ENCODE measurements around the gene EVC2.
"Not testable (repeated sequence)": the region's sequence is repeated elsewhere in the genome, so short reads cannot be mapped to it uniquely, and the experiment has no call there.

Gene EVC2

GRCh38 chr4:5616331-5616950 lies 91.9 kb downstream of the EVC2 start:
- no peak for DNase-seq

- no peak for DNase-seq
Measured at GRCh38 chr4:5615496-5616075, 92.8 kb downstream of the EVC2 start.

GRCh38 chr4:5611750-5612149 lies 96.6 kb downstream of the EVC2 start:
- DNase-seq: no peak

GRCh38 chr4:5609306-5610007 lies 98.9 kb downstream of the EVC2 start:
- peak; percentile 17 for DNase-seq

- DNase-seq: not testable (repeated sequence)
Measured at GRCh38 chr4:5593828-5594227, 114.5 kb downstream of the EVC2 start.

- DNase-seq: no peak
Measured at GRCh38 chr4:5592272-5592671, 116.1 kb downstream of the EVC2 start.

- DNase-seq: no peak
Measured at GRCh38 chr4:5589495-5589894, 118.9 kb downstream of the EVC2 start.

GRCh38 chr4:5588046-5588445 lies 120.3 kb downstream of the EVC2 start:
- DNase-seq: no peak

- no peak for DNase-seq
Measured at GRCh38 chr4:5575941-5576340, 132.4 kb downstream of the EVC2 start.

- DNase-seq: no peak
Measured at GRCh38 chr4:5574386-5574785, 134.0 kb downstream of the EVC2 start.

- no peak for DNase-seq
Measured at GRCh38 chr4:5573965-5574364, 134.4 kb downstream of the EVC2 start.

- DNase-seq: no peak
Measured at GRCh38 chr4:5572751-5573150, 135.6 kb downstream of the EVC2 start.

- DNase-seq: no peak
Measured at GRCh38 chr4:5572114-5572513, 136.2 kb downstream of the EVC2 start.

GRCh38 chr4:5571646-5572045 lies 136.7 kb downstream of the EVC2 start:
- DNase-seq: no peak

GRCh38 chr4:5569451-5569850 lies 138.9 kb downstream of the EVC2 start:
- DNase-seq: no peak

GRCh38 chr4:5568931-5569330 lies 139.4 kb downstream of the EVC2 start:
- DNase-seq: peak; percentile 51

- DNase-seq: no peak
Measured at GRCh38 chr4:5568336-5568735, 140.0 kb downstream of the EVC2 start.

- no peak for DNase-seq
Measured at GRCh38 chr4:5566991-5567390, 141.4 kb downstream of the EVC2 start.

GRCh38 chr4:5566526-5566925 lies 141.8 kb downstream of the EVC2 start:
- no peak for DNase-seq

- no peak for DNase-seq
Measured at GRCh38 chr4:5563856-5564255, 144.5 kb downstream of the EVC2 start.

- DNase-seq: no peak
Measured at GRCh38 chr4:5562476-5562875, 145.9 kb downstream of the EVC2 start.

GRCh38 chr4:5561286-5561685 lies 147.1 kb downstream of the EVC2 start:
- DNase-seq: no peak

GRCh38 chr4:5558502-5558901 lies 149.9 kb downstream of the EVC2 start:
- DNase-seq: no peak

GRCh38 chr4:5554376-5554775 lies 154.0 kb downstream of the EVC2 start:
- DNase-seq: no peak

GRCh38 chr4:5553801-5554200 lies 154.6 kb downstream of the EVC2 start:
- DNase-seq: no peak

Measured in retina (tissue), 1 donor.